HG03469 (cell line): ENCODE data around the gene ACOXL.
A peak's percentile ranks its signal among the peaks of the same experiment; 100 is the strongest.

ENCODE experiments used
- ATAC-seq: cut with Tn5 transposase; IDR thresholded peaks from one replicate; pipeline ENCODE4 v1.9.1; 2021; ENCODE audit warnings: mild to moderate bottlenecking, moderate library complexity, moderate number of reproducible peaks; ENCODE audit not compliant: unreplicated experiment

The ACOXL gene

GRCh38 chr2:111145103-111145760 lies 412.9 kb downstream of the ACOXL start:
- no peak for ATAC-seq

- ATAC-seq, result no peak
Observed at GRCh38 chr2:111145951-111146350, 413.6 kb downstream of the ACOXL start.

- no peak for ATAC-seq
Observed at GRCh38 chr2:111148225-111148873, 416.0 kb downstream of the ACOXL start.

GRCh38 chr2:111148925-111149324 lies 416.6 kb downstream of the ACOXL start:
- no peak for ATAC-seq

- no peak for ATAC-seq
Observed at GRCh38 chr2:111149882-111150455, 417.6 kb downstream of the ACOXL start.

- ATAC-seq, result no peak
Observed at GRCh38 chr2:111154758-111155157, 422.4 kb downstream of the ACOXL start.

- no peak for ATAC-seq
Observed at GRCh38 chr2:111155610-111156009, 423.2 kb downstream of the ACOXL start.

- no peak for ATAC-seq
Observed at GRCh38 chr2:111156529-111156928, 424.2 kb downstream of the ACOXL start.

- peak; percentile 38 for ATAC-seq
Observed at GRCh38 chr2:111157071-111157661, 424.8 kb downstream of the ACOXL start.

GRCh38 chr2:111157798-111158197 lies 425.4 kb downstream of the ACOXL start:
- ATAC-seq, result no peak

- ATAC-seq, result no peak
Observed at GRCh38 chr2:111159641-111160040, 427.3 kb downstream of the ACOXL start.

- ATAC-seq, result no peak
Observed at GRCh38 chr2:111160758-111161157, 428.4 kb downstream of the ACOXL start.

GRCh38 chr2:111161971-111162370 lies 429.6 kb downstream of the ACOXL start:
- ATAC-seq, result no peak

GRCh38 chr2:111162718-111163331 lies 430.5 kb downstream of the ACOXL start:
- no peak for ATAC-seq

- ATAC-seq, result no peak
Observed at GRCh38 chr2:111164078-111164477, 431.7 kb downstream of the ACOXL start.

- no peak for ATAC-seq
Observed at GRCh38 chr2:111165084-111165483, 432.7 kb downstream of the ACOXL start.

GRCh38 chr2:111166115-111166514 lies 433.7 kb downstream of the ACOXL start:
- no peak for ATAC-seq

GRCh38 chr2:111167076-111167862 lies 434.9 kb downstream of the ACOXL start:
- no peak for ATAC-seq

- no peak for ATAC-seq
Observed at GRCh38 chr2:111167863-111168162, 435.4 kb downstream of the ACOXL start.
